Stomach (tissue), 4 donors: ENCODE measurements around the gene RAB7B.

Source experiments
- CTCF ChIP-seq, 7 experiments: fragments of 450-650 bp in 4 of 7; fragments of 200-600 bp in 3 of 7; sonication (generic) in 3 of 7; IDR thresholded peaks; one replicate each; pipeline ENCODE4 v1.5.1; 2016 to 2019; ENCODE audit warnings: antibody characterized with exemption in 7 of 7, control low read depth in 2 of 7, mild to moderate bottlenecking in 1 of 7
- POLR2A ChIP-seq, 4 donors: fragments of 450-650 bp; IDR thresholded peaks; one replicate each; pipeline ENCODE4 v1.6.1; 2016; ENCODE audit warnings: antibody characterized with exemption in 4 of 4, control low read depth in 2 of 4, mild to moderate bottlenecking in 1 of 4, moderate library complexity in 1 of 4

- TF ChIP-seq CTCF (IDR thresholded peaks at IDR 0.05) (no peak), POLR2A (IDR thresholded peaks at IDR 0.05) (no peak)
These were observed 38.4 kb upstream of the RAB7B start for GRCh38 chr1:206041640-206042039.
